ENCODE measurements around the gene SNX27.
"Not testable (repeated sequence)": the region's sequence is repeated elsewhere in the genome, so short reads cannot be mapped to it uniquely, and the experiment has no call there.

SNX27 gene

DNA sequence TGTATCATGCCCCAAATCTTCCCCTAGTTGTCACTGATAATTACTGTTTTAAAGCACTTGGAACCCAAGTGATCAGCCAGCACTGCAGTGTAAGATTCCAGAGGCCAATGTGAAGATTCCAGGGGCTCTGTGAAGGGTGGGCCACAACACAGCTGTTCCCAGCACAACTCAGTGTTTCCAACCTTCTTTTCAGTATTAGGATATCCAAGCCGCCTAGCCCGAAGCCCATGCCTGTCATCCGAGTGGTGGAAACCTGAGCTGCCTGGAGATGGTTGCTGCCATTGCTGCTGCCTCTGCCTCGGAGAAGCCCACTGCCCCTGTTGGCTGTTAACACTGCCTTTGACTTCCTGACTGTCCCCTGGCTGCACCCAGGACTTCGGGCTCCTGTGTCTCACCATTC, 30.4 kb upstream of the SNX27 start:
- no peak overlapping the region for H3K27ac ChIP-seq (ENCODE audit: low read depth, low read length)
- H3K9me3 ChIP-seq (ENCODE audit: control insufficient read depth, insufficient read depth, low read depth, low read length), result no peaks in the 10 kb centered on the region
- H3K9ac ChIP-seq (ENCODE audit: low read length), result no peak overlapping the region
- H3K4me3 ChIP-seq (ENCODE audit: low read depth, low read length), result no peak overlapping the region
- H3K36me3 ChIP-seq (ENCODE audit: control insufficient read depth, insufficient read depth, low read length), result peaks cover 41% of the 10 kb centered on the region
- H3K27me3 ChIP-seq (ENCODE audit: control insufficient read depth, insufficient read depth, low read length), result no peaks in the 10 kb centered on the region
- H3K4me1 ChIP-seq (ENCODE audit: control insufficient read depth, insufficient read depth, low read length), result peaks cover 14% of the 10 kb centered on the region

DNA sequence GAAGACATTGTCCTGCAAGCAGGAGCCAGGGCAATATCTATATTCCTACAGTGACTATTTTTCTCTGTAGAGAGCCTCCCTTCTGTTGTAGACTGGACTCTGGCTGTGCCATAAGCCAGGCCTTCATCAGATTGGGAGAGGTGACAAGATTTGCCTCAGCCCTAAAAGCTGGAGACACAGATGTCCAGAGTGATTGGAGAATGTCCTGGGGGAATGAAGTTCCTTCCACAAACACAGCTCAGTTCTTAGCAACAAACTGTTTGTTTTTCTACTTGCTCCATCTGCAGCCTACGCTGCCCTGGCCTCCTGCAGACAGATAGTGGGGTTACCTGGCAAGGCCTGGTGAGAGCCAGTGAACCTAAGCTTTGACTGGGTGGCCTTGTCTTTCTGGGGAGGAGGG, 29.9 kb upstream of the SNX27 start:
- Histone ChIP-seq H3K27me3 (ENCODE audit: control insufficient read depth, insufficient read depth, low read length) (no peaks in the 10 kb centered on the region), H3K4me1 (ENCODE audit: control insufficient read depth, insufficient read depth, low read length) (peaks cover 13% of the 10 kb centered on the region), H3K36me3 (ENCODE audit: control insufficient read depth, insufficient read depth, low read length) (peaks cover 41% of the 10 kb centered on the region), H3K9me3 (ENCODE audit: control insufficient read depth, insufficient read depth, low read depth, low read length) (no peaks in the 10 kb centered on the region), H3K27ac (ENCODE audit: low read depth, low read length) (no peak overlapping the region), H3K9ac (ENCODE audit: low read length) (no peak overlapping the region), H3K4me3 (ENCODE audit: low read depth, low read length) (no peak overlapping the region)

DNA sequence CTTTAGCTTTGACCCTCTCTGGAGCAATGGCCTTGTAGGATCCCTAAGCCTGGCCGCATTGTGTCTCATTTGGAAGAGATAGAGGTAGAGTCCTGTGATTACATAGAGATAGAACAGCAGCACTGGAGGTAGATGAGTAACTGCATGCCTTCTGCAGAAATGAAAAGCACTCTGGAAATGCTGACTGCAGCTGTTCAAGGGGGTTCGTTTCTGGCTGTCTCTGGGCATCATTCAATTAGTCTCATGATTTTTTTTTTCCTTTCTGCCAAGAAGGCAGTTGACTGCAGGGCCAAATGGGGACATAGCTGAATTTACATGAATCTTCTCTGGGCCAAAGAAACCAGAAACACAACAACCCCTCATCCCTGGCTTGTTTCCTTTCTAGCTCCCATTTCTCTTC, 28.1 kb upstream of the SNX27 start:
- Histone ChIP-seq H3K9me3 (ENCODE audit: control insufficient read depth, insufficient read depth, low read depth, low read length) (no peaks in the 10 kb centered on the region), H3K4me1 (ENCODE audit: control insufficient read depth, insufficient read depth, low read length) (peaks cover 7% of the 10 kb centered on the region; the same call in 1 of the 2 replicates), H3K27me3 (ENCODE audit: control insufficient read depth, insufficient read depth, low read length) (no peaks in the 10 kb centered on the region), H3K4me3 (ENCODE audit: low read depth, low read length) (no peak overlapping the region), H3K9ac (ENCODE audit: low read length) (no peak overlapping the region), H3K36me3 (ENCODE audit: control insufficient read depth, insufficient read depth, low read length) (peaks cover 35% of the 10 kb centered on the region), H3K27ac (ENCODE audit: low read depth, low read length) (no peak overlapping the region)

DNA sequence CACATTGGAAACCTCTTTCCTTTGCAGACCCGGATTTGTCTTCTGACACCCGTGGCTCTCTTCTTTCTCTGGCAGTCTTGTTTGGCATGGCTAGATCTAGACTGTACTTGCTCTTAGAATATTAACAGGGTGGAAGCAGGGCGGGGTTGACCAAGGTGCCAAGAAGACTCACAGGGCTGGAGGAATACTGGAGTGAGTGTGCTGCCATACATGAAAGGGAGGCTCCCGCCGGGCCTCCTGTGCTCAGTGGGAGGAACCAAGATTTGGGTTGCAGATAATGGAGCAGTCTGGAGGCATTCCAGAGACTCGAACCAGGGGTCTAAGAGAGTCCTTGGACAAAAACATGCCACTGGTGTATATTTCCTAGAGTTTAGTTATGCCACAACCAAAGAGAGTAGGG, 27.6 kb upstream of the SNX27 start:
- Histone ChIP-seq H3K36me3 (ENCODE audit: control insufficient read depth, insufficient read depth, low read length) (peaks cover 30% of the 10 kb centered on the region), H3K9me3 (ENCODE audit: control insufficient read depth, insufficient read depth, low read depth, low read length) (no peaks in the 10 kb centered on the region), H3K4me3 (ENCODE audit: low read depth, low read length) (no peak overlapping the region), H3K27me3 (ENCODE audit: control insufficient read depth, insufficient read depth, low read length) (no peaks in the 10 kb centered on the region), H3K4me1 (ENCODE audit: control insufficient read depth, insufficient read depth, low read length) (peaks cover 7% of the 10 kb centered on the region; the same call in 1 of the 2 replicates), H3K9ac (ENCODE audit: low read length) (no peak overlapping the region), H3K27ac (ENCODE audit: low read depth, low read length) (no peak overlapping the region)

DNA sequence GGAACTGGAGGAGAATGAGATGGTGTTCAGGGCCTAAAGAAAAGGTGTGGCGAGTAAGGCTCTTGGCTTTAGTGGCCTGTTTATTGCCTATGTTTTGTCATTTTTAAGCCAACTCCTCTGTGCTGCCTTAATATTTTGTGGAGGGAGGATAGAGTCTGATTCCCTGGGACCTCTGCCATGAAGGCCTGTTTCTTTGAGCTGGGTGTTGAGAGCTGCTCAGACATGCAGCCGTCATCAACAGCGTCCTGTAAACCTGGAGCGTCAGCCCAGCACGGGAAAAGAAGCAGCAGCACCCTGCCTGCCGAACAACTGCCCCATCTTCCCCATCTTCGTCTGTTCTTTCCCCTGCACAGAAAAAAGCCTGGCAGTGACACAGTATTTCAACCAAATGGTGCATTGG, 27.1 kb upstream of the SNX27 start:
- Histone ChIP-seq H3K27ac (ENCODE audit: low read depth, low read length) (no peak overlapping the region), H3K27me3 (ENCODE audit: control insufficient read depth, insufficient read depth, low read length) (no peaks in the 10 kb centered on the region), H3K36me3 (ENCODE audit: control insufficient read depth, insufficient read depth, low read length) (peaks cover 25% of the 10 kb centered on the region), H3K4me1 (ENCODE audit: control insufficient read depth, insufficient read depth, low read length) (peaks cover 7% of the 10 kb centered on the region; the same call in 1 of the 2 replicates), H3K9ac (ENCODE audit: low read length) (no peak overlapping the region), H3K9me3 (ENCODE audit: control insufficient read depth, insufficient read depth, low read depth, low read length) (no peaks in the 10 kb centered on the region), H3K4me3 (ENCODE audit: low read depth, low read length) (no peak overlapping the region)

DNA sequence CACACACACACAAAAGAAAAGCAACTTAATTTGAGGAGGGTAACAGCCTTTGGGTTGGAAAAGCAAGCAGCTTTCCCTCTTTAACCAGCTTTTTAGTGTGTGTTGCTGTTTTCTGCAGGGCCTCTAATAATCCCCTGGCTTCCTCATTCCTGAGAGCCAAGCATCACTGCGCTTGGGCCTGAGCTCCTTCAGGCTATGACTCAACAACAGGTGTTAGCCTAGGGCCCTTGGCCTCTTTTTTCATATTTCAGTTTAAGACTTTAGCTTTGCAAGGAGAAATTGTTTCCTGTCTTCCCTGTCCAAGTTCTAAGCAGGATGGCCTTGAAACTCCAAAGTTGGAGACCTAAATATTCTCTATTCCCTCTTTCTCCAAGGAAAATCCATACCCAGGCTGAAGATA, 26.2 kb upstream of the SNX27 start:
- peak overlapping the region; percentile 49; the same call in 1 of the 2 replicates for H3K27ac ChIP-seq (ENCODE audit: low read depth, low read length)
- no peak overlapping the region for H3K9ac ChIP-seq (ENCODE audit: low read length)
- H3K36me3 ChIP-seq (ENCODE audit: control insufficient read depth, insufficient read depth, low read length), result peaks cover 20% of the 10 kb centered on the region
- no peaks in the 10 kb centered on the region for H3K27me3 ChIP-seq (ENCODE audit: control insufficient read depth, insufficient read depth, low read length)
- H3K4me3 ChIP-seq (ENCODE audit: low read depth, low read length), result no peak overlapping the region
- H3K9me3 ChIP-seq (ENCODE audit: control insufficient read depth, insufficient read depth, low read depth, low read length), result peaks cover under 1% of the 10 kb centered on the region; the same call in 1 of the 2 replicates
- peaks cover 7% of the 10 kb centered on the region; the same call in 1 of the 2 replicates for H3K4me1 ChIP-seq (ENCODE audit: control insufficient read depth, insufficient read depth, low read length)

DNA sequence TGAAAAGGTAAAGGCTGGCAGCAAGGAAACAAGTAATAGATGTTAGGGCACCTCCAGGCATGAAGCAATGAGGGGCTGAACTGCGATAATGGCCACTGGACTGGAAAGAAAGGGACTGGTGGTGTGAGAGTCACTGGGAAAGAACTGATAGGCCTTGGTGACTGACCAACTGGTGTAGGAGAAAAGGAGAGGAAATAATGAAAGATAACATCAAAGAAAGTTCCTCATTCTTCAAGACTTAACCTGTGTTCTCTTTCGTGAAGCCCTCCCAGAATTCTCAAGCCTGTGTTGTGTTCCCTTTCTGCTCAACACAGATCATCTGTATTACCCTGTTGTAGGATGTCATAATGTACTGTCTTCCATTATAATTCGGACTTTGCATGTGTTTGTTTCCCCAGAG, 20.9 kb upstream of the SNX27 start:
- H3K9ac ChIP-seq (ENCODE audit: low read length), result no peak overlapping the region
- peaks cover 5% of the 10 kb centered on the region; the same call in 1 of the 2 replicates for H3K4me1 ChIP-seq (ENCODE audit: control insufficient read depth, insufficient read depth, low read length)
- H3K4me3 ChIP-seq (ENCODE audit: low read depth, low read length), result no peak overlapping the region
- H3K36me3 ChIP-seq (ENCODE audit: control insufficient read depth, insufficient read depth, low read length), result no peaks in the 10 kb centered on the region
- H3K27me3 ChIP-seq (ENCODE audit: control insufficient read depth, insufficient read depth, low read length), result peaks cover 4% of the 10 kb centered on the region; the same call in 1 of the 2 replicates
- H3K27ac ChIP-seq (ENCODE audit: low read depth, low read length), result no peak overlapping the region
- peaks cover 8% of the 10 kb centered on the region for H3K9me3 ChIP-seq (ENCODE audit: control insufficient read depth, insufficient read depth, low read depth, low read length)

DNA sequence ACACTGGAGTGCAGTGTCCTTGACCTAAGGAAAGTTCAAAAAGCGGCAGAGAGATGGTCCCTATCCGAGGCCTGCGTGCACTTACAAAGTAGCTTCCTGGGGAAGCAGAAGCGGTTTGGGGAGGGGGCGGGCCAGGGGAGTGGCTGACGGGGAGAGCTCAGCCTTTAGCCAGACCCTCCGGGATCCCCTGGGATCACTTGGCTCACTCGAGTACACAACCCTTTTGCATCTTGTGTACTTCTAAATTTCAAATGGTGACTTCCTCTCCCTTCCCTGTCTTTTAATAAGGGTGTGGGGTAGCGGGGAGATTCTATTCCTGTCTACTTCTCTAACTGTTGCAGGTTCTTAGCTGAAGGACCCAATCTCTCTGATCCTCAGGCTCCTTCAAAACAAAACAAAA, 18.1 kb upstream of the SNX27 start:
- no peak overlapping the region for H3K27ac ChIP-seq (ENCODE audit: low read depth, low read length)
- peaks cover 8% of the 10 kb centered on the region for H3K9me3 ChIP-seq (ENCODE audit: control insufficient read depth, insufficient read depth, low read depth, low read length)
- H3K9ac ChIP-seq (ENCODE audit: low read length), result no peak overlapping the region
- peaks cover 4% of the 10 kb centered on the region; the same call in 1 of the 2 replicates for H3K4me1 ChIP-seq (ENCODE audit: control insufficient read depth, insufficient read depth, low read length)
- peaks cover 4% of the 10 kb centered on the region; the same call in 1 of the 2 replicates for H3K27me3 ChIP-seq (ENCODE audit: control insufficient read depth, insufficient read depth, low read length)
- H3K4me3 ChIP-seq (ENCODE audit: low read depth, low read length), result peak overlapping the region; percentile 54
- H3K36me3 ChIP-seq (ENCODE audit: control insufficient read depth, insufficient read depth, low read length), result no peaks in the 10 kb centered on the region

DNA sequence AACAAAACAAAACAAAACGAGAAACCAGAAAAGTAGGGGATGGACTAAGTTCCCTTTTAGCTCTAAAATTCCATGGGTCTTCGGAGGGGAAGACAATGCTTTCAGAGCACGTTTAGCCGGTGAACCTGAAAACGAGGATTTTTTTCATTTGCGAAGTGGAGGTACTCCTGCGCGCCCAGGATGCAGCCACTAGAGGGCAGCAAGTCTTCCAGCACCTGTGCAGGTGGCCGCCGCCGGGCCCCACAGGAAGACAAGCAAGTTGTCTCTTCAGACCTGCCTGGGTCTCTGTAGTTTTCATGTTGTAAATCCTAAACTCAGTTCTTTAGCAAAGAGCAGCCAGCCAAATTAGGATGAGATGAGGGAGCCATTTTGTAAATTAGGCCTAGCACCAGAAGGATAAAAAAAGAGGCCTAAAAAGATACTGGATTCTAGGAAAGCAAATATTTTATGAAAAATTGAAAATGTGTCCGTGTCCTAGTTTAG, 17.7 kb upstream of the SNX27 start:
- Histone ChIP-seq H3K4me1 (ENCODE audit: control insufficient read depth, insufficient read depth, low read length) (peaks cover 4% of the 10 kb centered on the region; the same call in 1 of the 2 replicates), H3K9ac (ENCODE audit: low read length) (no peak overlapping the region), H3K27ac (ENCODE audit: low read depth, low read length) (no peak overlapping the region), H3K4me3 (ENCODE audit: low read depth, low read length) (peak overlapping the region; percentile 54), H3K36me3 (ENCODE audit: control insufficient read depth, insufficient read depth, low read length) (no peaks in the 10 kb centered on the region), H3K27me3 (ENCODE audit: control insufficient read depth, insufficient read depth, low read length) (peaks cover 4% of the 10 kb centered on the region; the same call in 1 of the 2 replicates), H3K9me3 (ENCODE audit: control insufficient read depth, insufficient read depth, low read depth, low read length) (peaks cover 10% of the 10 kb centered on the region)

DNA sequence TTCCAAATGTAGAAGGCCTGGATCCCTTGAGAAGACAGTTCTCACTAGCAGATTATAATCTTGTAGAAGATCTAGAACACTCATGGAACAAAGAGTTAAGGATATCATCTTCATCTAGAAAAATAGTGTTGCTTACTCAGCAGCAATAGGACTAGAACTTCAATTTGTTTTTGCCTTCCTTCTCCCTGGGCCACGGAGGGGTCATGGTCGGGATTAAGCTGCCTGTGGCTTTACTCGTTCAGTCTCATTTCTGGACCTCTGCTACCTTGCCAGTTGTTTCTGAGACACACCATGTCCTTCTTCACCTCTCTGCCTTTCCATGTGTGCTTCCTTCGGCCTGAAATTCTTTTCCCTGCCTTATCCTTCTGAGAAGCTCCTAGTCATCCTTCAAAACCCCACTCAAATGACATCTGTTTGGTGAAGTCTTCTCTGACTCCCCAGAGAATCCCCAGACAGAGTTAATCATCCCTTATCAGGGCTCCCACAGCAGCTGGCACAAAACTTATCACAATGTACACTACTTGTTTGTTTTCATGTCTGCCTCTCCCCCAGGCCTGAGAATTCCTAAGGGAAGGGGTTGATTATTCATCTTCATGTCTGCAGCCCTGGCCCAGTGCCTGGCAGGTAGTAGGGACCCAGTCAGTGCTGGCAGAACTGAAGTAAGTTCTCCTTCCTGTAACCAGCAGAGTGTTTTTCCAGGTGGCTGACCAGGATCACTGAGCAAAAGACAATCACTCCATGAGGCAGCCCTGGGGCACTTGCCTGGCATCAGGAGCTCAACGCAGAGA, 15.5 kb upstream of the SNX27 start:
- no peak overlapping the region for H3K27ac ChIP-seq (ENCODE audit: low read depth, low read length)
- no peaks in the 10 kb centered on the region for H3K36me3 ChIP-seq (ENCODE audit: control insufficient read depth, insufficient read depth, low read length)
- H3K27me3 ChIP-seq (ENCODE audit: control insufficient read depth, insufficient read depth, low read length), result peaks cover 4% of the 10 kb centered on the region; the same call in 1 of the 2 replicates
- H3K4me3 ChIP-seq (ENCODE audit: low read depth, low read length), result no peak overlapping the region
- no peak overlapping the region for H3K9ac ChIP-seq (ENCODE audit: low read length)
- peaks cover 4% of the 10 kb centered on the region; the same call in 1 of the 2 replicates for H3K4me1 ChIP-seq (ENCODE audit: control insufficient read depth, insufficient read depth, low read length)
- H3K9me3 ChIP-seq (ENCODE audit: control insufficient read depth, insufficient read depth, low read depth, low read length), result 0 out of 2 replicates have a peak, but pooled peaks cover 3% of the 10 kb centered on the region

DNA sequence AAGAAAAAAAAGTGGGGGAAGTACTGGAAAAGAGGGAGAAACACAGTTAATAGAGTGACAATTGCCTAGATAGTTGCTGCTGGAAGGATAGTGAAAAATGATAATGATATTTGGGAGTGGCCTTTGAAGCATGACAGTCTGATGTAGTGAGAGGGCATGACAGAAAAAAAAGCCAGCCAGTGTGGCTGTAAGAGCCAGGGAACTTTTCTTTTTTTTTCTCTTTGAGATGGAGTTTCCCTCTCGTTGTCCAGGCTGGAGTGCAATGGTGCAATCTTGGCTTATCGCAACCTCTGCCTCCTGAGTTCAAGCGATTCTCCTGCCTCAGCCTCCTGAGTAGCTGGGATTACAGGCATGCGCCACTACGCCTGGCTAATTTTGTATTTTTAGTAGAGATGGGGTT, 9.3 kb upstream of the SNX27 start:
- H3K27ac ChIP-seq (ENCODE audit: low read depth, low read length); H3K4me1 ChIP-seq (ENCODE audit: control insufficient read depth, insufficient read depth, low read length); H3K36me3 ChIP-seq (ENCODE audit: control insufficient read depth, insufficient read depth, low read length); H3K9me3 ChIP-seq (ENCODE audit: control insufficient read depth, insufficient read depth, low read depth, low read length); H3K9ac ChIP-seq (ENCODE audit: low read length); H3K27me3 ChIP-seq (ENCODE audit: control insufficient read depth, insufficient read depth, low read length); H3K4me3 ChIP-seq (ENCODE audit: low read depth, low read length): not testable (repeated sequence)

All from HUES6 (cell line).